HEK293 (cell line): ENCODE data around the gene TAF12.

Experiments used
- CTCF ChIA-PET: fragments of 350-600 bp; formaldehyde crosslinking; extraction: SDS; loops from one replicate; lab custom pipeline; 2021; ENCODE audit warnings: antibody characterized with exemption; lab: Yijun Ruan, JAX
- POLR2A ChIA-PET: fragments of 300-600 bp; formaldehyde crosslinking; extraction: SDS; loops from one replicate; lab custom pipeline; 2020; ENCODE audit warnings: antibody characterized with exemption, inconsistent platforms; lab: Yijun Ruan, JAX
- H3K27ac ChIP-seq: fragments of 200-500 bp; sonication (Bioruptor generic); 2 replicates; pipeline ENCODE4 v1.5.1; 2014; ENCODE audit warnings: low read depth, low read length, control low read depth, inconsistent platforms; ENCODE audit errors: extremely low read depth
- H3K36me3 ChIP-seq, 2 experiments: fragments of 200-500 bp in 1 of 2; sonication (Bioruptor generic) in 1 of 2; 1 replicate in 1 of 2; 2 replicates in 1 of 2; pipeline ENCODE4 v1.5.1; 2014 to 2017; ENCODE audit warnings: inconsistent platforms in 2 of 2, low read length in 2 of 2; ENCODE audit not compliant: control insufficient read depth in 2 of 2, insufficient read depth in 1 of 2
- H3K4me1 ChIP-seq: fragments of 200-500 bp; sonication (Bioruptor generic); 2 replicates; pipeline ENCODE4 v1.5.1; 2014; ENCODE audit warnings: mild to moderate bottlenecking, low read length, inconsistent platforms; ENCODE audit not compliant: control insufficient read depth, insufficient read depth
- H3K4me3 ChIP-seq: 2 replicates; pipeline ENCODE4 v1.5.1; 2011; ENCODE audit warnings: low read depth, mild to moderate bottlenecking, control low read depth, low read length, moderate library complexity
- H3K9me3 ChIP-seq: fragments of 200-500 bp; sonication (Bioruptor generic); 2 replicates; pipeline ENCODE4 v1.5.1; 2014; ENCODE audit warnings: low read depth, low read length, inconsistent platforms; ENCODE audit not compliant: control insufficient read depth, insufficient read depth
- GLIS1 ChIP-seq: fragments of 450-650 bp; formaldehyde crosslinking; IDR thresholded peaks from 2 replicates; pipeline ENCODE4 v1.5.1; 2016; ENCODE audit warnings: missing biosample characterization, missing genetic modification characterization
- HOXA7 ChIP-seq: sonication (generic); formaldehyde crosslinking; IDR thresholded peaks from 2 replicates; pipeline ENCODE4 v1.8.1; 2022; ENCODE audit warnings: missing genetic modification reagents, borderline replicate concordance
- PRDM6 ChIP-seq: fragments of 450-650 bp; formaldehyde crosslinking; IDR thresholded peaks from 2 replicates; pipeline ENCODE4 v1.5.1; 2017; ENCODE audit warnings: missing biosample characterization, missing genetic modification characterization
- SCRT1 ChIP-seq: fragments of 450-650 bp; formaldehyde crosslinking; IDR thresholded peaks from 2 replicates; pipeline ENCODE4 v1.5.1; 2016; ENCODE audit warnings: missing biosample characterization, missing genetic modification characterization, borderline replicate concordance
- SP3 ChIP-seq: fragments of 450-650 bp; formaldehyde crosslinking; IDR thresholded peaks from 2 replicates; pipeline ENCODE4 v1.5.1; 2016; ENCODE audit warnings: missing biosample characterization, missing genetic modification characterization
- ZBTB10 ChIP-seq: fragments of 450-650 bp; formaldehyde crosslinking; IDR thresholded peaks from 2 replicates; pipeline ENCODE4 v1.5.1; 2016; ENCODE audit warnings: missing biosample characterization, missing genetic modification characterization
- ZBTB11 ChIP-seq: fragments of 450-650 bp; formaldehyde crosslinking; conservative IDR thresholded peaks from 2 replicates; pipeline ENCODE4 v1.5.1; 2016; ENCODE audit warnings: low read depth, missing biosample characterization, missing genetic modification characterization
- ZBTB17 ChIP-seq: fragments of 450-650 bp; formaldehyde crosslinking; IDR thresholded peaks from 2 replicates; pipeline ENCODE4 v1.5.1; 2016; ENCODE audit warnings: missing biosample characterization, missing genetic modification characterization
- ZBTB26 ChIP-seq: fragments of 450-650 bp; formaldehyde crosslinking; optimal IDR thresholded peaks from 2 replicates; pipeline ENCODE3; 2016; ENCODE audit warnings: missing biosample characterization, mild to moderate bottlenecking, missing genetic modification characterization
- ZBTB8A ChIP-seq: fragments of 450-650 bp; formaldehyde crosslinking; IDR thresholded peaks from 2 replicates; pipeline ENCODE4 v1.5.1; 2016; ENCODE audit warnings: missing biosample characterization, missing genetic modification characterization
- ZFP69B ChIP-seq: fragments of 450-650 bp; formaldehyde crosslinking; IDR thresholded peaks from 2 replicates; pipeline ENCODE4 v1.5.1; 2016; ENCODE audit warnings: missing biosample characterization, missing genetic modification characterization
- ZNF10 ChIP-seq: fragments of 450-650 bp; formaldehyde crosslinking; IDR thresholded peaks from 2 replicates; pipeline ENCODE4 v1.5.1; 2017; ENCODE audit warnings: missing biosample characterization, missing genetic modification characterization
- ZNF132 ChIP-seq: fragments of 450-650 bp; formaldehyde crosslinking; IDR thresholded peaks from 2 replicates; pipeline ENCODE4 v1.5.1; 2017; ENCODE audit warnings: missing biosample characterization, missing genetic modification characterization, borderline replicate concordance
- ZNF169 ChIP-seq: fragments of 450-650 bp; formaldehyde crosslinking; IDR thresholded peaks from 2 replicates; pipeline ENCODE4 v1.5.1; 2016; ENCODE audit warnings: missing biosample characterization, missing genetic modification characterization
- ZNF398 ChIP-seq: fragments of 450-650 bp; formaldehyde crosslinking; IDR thresholded peaks from 2 replicates; pipeline ENCODE4 v1.5.1; 2017; ENCODE audit warnings: missing biosample characterization, missing genetic modification characterization
- ZNF449 ChIP-seq: fragments of 450-650 bp; formaldehyde crosslinking; IDR thresholded peaks from 2 replicates; pipeline ENCODE4 v1.5.1; 2017; ENCODE audit warnings: missing biosample characterization, mild to moderate bottlenecking, missing genetic modification characterization, moderate library complexity
- ZNF501 ChIP-seq: fragments of 450-650 bp; formaldehyde crosslinking; IDR thresholded peaks from 2 replicates; pipeline ENCODE4 v1.5.1; 2016; ENCODE audit warnings: missing biosample characterization, missing genetic modification characterization
- ZNF561 ChIP-seq: fragments of 450-650 bp; IDR thresholded peaks from 2 replicates; pipeline ENCODE4 v1.5.1; 2018; ENCODE audit warnings: missing biosample characterization, missing genetic modification characterization, borderline replicate concordance
- ZNF629 ChIP-seq: fragments of 450-650 bp; formaldehyde crosslinking; IDR thresholded peaks from 2 replicates; pipeline ENCODE4 v1.5.1; 2017; ENCODE audit warnings: missing biosample characterization, missing genetic modification characterization
- ZNF701 ChIP-seq: fragments of 450-650 bp; formaldehyde crosslinking; IDR thresholded peaks from 2 replicates; pipeline ENCODE4 v1.5.1; 2016; ENCODE audit warnings: missing biosample characterization, missing genetic modification characterization
- ZNF747 ChIP-seq: fragments of 450-650 bp; formaldehyde crosslinking; IDR thresholded peaks from 2 replicates; pipeline ENCODE4 v1.5.1; 2016; ENCODE audit warnings: missing biosample characterization, missing genetic modification characterization

TAF12 gene

GRCh38 chr1:28668956-28669723, 26.3 kb upstream of the TAF12 start (continued):
- TF ChIP-seq ZBTB10 (tag by site-specific recombination) (peak; percentile 65; the same call in 1 of the 2 replicates), ZBTB17 (tag by site-specific recombination) (peak; percentile 76), GLIS1 (tag by site-specific recombination) (peak; percentile 78), ZBTB26 (tag by site-specific recombination) (peak; percentile 35), PRDM6 (tag by site-specific recombination) (no peak), ZNF10 (no peak), HOXA7 (CRISPR knock-in tag) (no peak), SP3 (tag by site-specific recombination) (0 out of 2 replicates have a peak, but pooled peaks have one; percentile 39)

GRCh38 chr1:28668191-28668955, 25.5 kb upstream of the TAF12 start, which contains the start of gene GMEB1:
Gene GMEB1, plus strand, starts transcription at chr1:28668784. Its CDS starts 14,829 bp downstream, at chr1:28683613.
- POLR2A ChIA-PET: interaction anchor here (0.7 to 3.6 kb wide), 12 partner anchors 9 to 433 kb away, joined by 3 to 35 read pairs (median 4); partner anchors contain the start of genes ATP5IF1, RNU11, TAF12 and YTHDF2
- no peaks in the 10 kb centered on the region for H3K36me3 ChIP-seq
- H3K4me1 ChIP-seq: peaks cover 4% of the 10 kb centered on the region; the same call in 1 of the 2 replicates
- CTCF ChIA-PET: interaction anchor here (0.6 kb wide), 1 partner anchor 209 kb away, joined by 3 read pairs; no protein-coding TSS in a partner anchor
- no peaks in the 10 kb centered on the region for H3K9me3 ChIP-seq
- H3K27ac ChIP-seq: peak within 1 kb of the TSS; percentile 95
- peak within 1 kb of the TSS; percentile 75 for H3K4me3 ChIP-seq
- TF ChIP-seq HOXA7 (CRISPR knock-in tag): no peak
- TF ChIP-seq ZNF449 (tag by site-specific recombination): peak; percentile 60; the same call in 1 of the 2 replicates
- TF ChIP-seq ZNF501: 0 out of 2 replicates have a peak, but pooled peaks have one; percentile 31
- TF ChIP-seq ZNF701: no peak
- no peak for TF ChIP-seq ZNF132 (tag by site-specific recombination)
- TF ChIP-seq ZBTB11 (tag by site-specific recombination): peak; percentile 70
- no peak for TF ChIP-seq ZNF398 (tag by site-specific recombination)
- no peak for TF ChIP-seq SCRT1 (tag by site-specific recombination)
- no peak for TF ChIP-seq ZNF169 (tag by site-specific recombination)
- peak; percentile 51 for TF ChIP-seq ZBTB8A (tag by site-specific recombination)
- no peak for TF ChIP-seq ZNF747 (tag by site-specific recombination)
- TF ChIP-seq ZNF629: peak; percentile 21; the same call in 1 of the 2 replicates
- TF ChIP-seq ZNF561 (tag by site-specific recombination): peak; percentile 87
- TF ChIP-seq ZFP69B (tag by site-specific recombination): peak; percentile 100
